T-helper 22 cell (primary cell): ENCODE results near the gene RXRA.

Experiments
- DNase-seq: peaks from one replicate; pipeline ENCODE4 v3.0.0-alpha.2; 2020; ENCODE audit warnings: low read depth

Gene RXRA

DNA sequence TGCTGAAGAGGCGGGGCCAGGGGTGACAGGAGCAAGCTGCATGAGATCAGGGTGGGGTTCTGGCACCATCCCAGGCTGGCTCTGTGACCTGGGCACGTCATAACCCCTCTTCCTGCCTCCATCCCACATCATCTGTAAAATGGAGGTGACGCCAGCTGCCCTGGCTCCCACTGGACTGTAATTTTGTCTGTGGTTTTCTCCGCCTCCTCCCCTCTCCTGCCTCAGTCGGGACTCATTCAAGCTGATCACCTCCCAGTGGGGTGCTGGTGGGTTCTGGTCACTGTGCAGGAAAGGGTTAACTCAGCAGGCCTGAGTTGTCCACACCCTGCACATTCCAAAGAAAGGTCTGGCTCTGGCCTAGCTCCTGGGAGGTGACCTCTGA is 128.2 kb downstream of the RXRA start:
- no peak for DNase-seq

DNA sequence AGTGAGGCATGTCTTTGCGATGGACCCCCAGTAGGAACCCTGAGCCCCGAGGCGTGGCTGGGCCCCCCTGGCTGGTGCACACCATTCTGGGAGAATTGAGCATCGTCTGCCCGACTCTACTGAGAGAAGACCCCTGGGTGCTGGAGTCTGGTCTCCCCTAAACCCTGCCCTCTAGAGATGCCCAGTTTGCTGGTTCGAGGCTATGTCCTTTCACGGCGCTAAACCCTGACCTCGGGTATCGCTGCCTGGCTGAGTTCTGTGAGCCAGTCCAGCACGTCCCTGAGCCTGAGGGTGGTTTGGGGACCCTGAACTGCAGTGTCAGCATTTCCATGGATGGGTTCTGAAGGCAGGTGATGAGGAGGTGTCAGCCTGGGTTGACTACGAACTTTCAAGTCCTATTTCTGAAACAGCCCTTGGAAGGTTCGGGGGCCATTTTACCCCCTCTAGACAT is 128.8 kb downstream of the RXRA start:
- DNase-seq = no peak

DNA sequence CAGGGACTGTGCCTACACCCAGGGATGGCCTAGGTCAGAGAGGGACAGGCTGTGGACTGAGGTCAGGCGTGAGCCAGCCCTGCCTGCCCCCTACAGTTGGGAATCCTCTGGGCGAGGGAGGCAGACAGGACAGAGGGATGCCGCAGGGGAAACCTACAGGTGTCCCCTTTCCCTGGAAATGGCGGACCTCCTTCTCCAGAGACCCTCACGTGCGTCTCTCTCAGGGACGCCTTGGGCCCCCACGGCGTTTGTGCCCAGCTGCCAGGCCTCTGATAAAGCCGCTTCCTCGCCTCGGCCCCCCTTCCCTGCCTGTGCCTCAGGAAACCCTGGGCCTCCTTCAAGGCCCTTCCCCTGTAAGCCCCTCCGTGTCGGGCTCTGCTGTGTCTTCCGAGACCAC is 129.3 kb downstream of the RXRA start:
- no peak for DNase-seq

DNA sequence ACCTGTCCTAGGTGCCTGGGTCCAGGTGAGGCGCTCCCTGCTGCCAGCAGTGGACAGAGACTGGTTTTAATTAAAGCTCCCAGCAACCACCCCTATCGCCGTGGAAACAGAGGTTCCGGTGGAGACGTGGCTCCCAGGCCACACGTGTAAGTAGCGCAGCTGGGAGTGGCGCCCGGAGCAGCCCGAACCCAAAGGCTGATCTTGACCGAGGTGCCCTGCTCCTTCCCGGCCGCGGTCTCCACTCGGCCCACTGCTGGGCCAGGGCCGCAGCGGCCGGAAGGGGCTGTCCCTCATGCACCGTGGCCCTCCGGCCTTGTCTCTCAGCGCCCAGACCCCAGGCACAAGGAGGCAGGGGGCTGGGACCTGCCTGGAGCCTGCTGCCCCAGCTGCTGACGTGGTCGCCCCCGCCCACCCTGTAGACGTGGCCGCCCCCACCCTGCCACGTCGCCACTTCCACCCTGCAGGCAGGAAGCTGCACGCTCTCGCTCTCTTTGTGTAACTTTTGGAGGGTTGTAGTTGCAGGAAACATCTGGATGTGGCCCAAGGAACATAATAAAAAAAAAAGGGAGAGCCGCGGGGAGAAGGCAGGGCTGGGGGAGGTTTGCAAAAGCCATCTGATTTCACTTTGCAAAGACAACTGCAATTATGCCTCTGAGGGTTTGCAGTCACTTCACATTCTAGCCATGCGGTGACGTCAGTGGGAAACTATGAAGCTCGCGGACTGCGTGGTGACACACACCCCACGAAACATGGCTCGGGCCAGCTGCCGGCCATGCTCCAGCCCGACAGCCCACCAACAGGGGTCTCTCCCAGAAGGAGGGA is 129.9 kb downstream of the RXRA start:
- DNase-seq = peak; percentile 59

DNA sequence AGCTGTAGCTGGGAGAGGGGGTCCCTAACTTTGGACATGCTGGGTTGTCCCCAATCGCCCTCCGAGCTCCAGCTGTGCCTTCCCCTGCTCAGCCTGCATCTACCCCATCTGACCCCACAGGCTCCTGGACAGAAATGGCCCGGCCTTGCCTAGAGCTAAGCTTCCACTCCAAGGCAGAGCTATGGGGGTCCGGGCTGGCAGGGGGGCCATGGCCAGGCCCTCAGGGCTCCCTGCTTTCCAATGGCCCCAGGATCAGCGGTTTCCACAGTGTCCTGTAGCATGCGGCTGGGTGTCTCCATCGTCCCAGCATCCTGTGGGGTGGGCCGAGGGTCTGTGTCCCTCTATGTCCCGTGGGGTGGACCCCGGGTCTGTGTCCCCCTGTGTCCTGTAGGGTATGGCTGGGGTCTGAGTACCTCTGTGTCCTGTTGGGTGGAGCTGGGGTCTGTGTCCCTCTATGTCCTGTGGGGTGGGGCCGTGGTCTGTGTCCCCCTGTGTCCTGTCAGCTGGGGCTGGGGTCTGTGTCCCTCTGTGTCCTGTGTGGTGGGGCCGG is 130.6 kb downstream of the RXRA start:
- no peak for DNase-seq

DNA sequence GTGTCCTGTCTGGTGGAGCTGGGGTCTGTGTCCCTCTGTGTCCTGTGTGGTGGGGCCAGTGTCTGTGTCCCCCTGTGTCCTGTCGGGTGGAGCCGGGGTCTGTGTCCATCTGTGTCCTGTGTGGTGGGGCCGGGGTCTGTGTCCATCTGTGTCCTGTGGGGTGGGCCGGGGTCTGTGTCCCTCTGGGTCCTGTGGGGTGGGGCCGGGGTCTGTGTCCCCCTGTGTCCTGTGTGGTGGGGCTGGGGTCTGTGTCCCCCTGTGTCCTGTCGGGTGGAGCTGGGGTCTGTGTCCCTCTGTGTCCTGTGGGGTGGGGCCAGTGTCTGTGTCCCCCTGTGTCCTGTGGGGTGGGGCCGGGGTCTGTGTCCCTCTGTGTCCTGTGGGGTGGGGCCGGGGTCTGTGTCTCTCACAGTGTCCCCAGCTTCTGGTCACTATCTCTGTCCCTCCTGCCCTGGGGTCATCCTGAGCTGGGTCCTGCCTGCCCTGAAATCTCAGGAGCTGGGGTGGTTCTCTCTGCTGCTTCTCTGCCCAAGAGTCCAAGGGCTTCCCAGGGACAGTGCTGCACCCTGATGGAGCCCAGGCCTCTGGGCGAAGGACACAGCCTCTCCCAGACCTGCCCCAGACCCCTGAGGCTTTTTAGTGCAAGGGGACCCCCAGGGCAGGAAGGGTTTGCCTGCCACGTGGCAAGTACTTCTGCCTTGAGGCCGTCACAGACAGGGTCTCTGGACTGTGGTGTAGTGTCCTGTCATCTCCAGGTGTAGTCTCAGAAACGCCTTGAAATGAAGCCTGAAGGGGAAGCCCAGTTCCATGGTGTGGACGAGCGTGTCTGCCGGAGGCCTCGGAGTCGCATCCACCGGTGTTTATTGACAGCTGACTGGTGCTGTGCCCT is 131.3 kb downstream of the RXRA start:
- no peak for DNase-seq

DNA sequence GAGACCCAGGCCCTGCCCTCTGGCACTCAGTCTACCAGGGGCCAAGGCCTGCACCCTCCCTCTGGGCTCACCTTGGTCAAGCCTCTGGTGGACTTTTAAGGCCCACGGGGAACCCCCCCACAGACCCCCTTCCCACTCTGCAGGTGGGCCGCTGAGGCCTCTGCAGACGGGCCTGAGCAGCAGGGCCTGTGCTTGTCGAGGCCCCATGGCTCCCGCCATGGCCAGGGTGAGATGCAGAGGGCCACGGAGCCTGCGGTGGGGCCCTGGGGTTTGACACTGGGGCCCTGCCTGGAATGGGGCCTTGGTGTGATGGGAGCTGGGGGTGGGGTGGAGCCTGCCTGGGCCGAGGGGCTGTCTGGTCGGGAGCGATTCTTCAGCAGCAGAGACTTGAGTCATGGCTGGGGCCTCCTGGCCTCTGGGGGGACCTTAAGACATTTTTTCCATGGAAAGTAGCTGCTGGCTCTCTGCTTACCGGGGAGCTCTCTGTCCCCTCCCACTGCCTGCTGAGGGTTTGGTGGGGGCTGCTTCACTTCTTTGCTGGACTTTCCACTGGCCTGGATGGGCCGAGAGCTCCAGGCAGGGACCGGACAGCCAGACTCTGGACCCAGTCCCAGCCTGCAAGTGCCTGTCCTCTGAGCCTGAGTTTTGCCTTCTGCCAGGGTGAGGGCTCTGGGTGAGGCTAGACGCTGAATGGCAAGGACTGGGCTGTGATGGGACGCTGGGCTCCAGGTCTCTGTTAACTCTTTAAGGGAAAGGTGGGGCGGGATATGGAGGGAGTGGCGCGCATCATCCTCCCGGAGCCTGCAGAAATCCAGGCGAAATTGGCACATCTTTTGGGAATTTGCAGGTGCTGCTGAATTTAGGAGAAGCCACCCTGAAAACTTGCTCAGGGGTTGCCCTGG is 132.2 kb downstream of the RXRA start:
- no peak for DNase-seq

DNA sequence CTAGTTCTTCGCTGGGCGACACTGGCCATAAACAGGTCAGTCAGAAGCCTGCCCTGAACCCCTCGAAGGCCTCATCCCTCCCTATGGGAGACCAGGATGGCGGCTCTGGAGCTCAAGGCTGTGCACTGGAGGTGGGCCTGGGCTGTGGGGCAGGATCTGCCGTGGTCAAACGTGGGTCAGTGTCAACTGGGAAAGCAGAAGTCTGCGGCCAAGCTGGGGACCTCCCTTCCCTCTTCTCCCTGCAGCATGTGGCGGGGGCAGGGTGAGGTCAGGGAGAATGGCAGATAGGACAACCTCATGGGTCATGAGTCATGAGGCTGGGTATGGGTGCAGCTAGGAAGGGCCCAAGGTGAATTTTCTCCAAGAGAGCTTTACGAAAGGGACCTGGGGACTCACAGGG is 132.9 kb downstream of the RXRA start:
- DNase-seq = no peak

DNA sequence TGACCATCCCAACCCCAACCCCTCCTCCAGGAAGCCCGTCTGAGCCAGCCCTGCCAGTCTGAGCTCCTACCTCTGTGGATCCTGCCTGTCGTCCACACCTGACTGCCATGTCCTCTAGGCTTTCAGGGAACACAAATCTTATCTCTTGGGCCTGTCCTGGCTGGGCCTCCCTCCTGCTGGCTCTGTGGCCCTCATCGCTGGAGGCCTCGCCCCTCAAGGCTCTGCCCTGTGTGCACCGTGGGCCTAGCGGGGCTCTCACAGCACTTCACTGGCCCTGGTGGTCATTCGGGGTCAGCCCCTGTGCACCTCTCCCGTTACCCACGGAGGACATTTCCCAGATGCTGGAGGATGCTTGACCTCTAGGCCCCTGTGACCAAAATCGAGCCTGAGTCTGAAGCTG is 133.3 kb downstream of the RXRA start:
- DNase-seq = no peak

DNA sequence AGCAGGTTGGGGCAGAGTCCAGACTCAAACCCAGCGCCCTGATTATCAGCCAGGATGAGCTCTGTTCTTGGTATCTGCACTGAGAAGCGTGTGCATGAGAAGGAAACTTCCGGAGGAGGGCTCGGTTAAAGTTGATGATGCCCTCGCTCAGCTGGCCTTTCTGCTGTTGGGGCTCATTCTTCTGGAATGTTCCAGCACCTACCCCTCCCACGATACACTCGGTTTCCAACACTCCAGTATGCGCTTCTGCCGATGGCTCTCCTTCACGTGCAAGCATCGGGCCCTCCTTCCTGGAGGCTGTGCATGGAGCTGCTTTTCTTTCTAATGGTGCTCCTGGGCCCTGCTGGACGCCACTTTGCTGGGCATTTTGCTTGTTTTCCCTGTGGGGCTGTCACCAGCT is 134.0 kb downstream of the RXRA start:
- no peak for DNase-seq

DNA sequence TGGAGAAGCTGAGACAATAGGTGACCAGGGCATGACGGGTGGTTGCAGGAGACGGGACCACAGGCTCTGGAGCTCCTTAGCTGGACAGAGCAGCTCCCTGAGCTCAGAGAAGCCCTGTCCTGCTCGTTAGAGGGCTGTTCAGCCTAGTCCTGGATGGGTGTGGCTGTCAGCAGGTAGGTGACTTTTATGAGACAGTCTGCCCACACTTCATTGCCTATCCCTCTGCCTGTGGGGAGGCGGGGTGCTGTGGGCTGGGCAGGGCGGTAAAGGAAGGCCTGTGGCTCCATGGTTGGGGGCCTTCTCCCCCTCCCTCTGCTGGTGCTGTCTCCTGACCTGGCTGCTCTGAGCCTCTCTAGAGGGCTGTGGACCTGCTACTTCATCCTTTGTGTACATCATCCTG is 134.6 kb downstream of the RXRA start:
- DNase-seq = no peak

DNA sequence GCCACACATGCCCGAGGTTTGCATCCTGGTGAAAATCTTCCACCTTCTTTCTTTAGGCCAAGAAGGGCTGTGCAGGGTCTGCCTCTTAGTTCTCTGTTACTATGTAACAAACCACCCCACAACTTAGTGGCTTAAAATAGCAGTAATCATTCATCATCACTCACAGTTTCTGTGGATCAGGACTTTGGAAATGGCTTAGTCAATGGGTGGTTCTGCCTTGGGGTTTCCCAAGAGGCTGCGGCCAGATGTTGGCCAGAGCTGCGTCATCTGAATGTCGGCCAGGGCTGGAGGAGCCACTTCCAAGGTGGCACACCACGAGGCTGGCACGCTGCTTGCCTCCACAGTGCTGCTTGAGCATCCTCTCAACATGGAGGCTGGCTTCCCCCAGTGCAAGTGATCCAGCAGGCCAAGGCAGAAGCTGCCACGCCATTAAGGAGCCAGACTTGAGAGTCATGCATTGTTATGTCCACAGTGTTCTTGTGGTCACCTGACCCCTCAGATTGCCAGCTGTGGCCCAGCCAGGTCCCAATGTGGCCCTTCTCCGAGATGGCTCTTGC is 135.2 kb downstream of the RXRA start:
- no peak for DNase-seq

DNA sequence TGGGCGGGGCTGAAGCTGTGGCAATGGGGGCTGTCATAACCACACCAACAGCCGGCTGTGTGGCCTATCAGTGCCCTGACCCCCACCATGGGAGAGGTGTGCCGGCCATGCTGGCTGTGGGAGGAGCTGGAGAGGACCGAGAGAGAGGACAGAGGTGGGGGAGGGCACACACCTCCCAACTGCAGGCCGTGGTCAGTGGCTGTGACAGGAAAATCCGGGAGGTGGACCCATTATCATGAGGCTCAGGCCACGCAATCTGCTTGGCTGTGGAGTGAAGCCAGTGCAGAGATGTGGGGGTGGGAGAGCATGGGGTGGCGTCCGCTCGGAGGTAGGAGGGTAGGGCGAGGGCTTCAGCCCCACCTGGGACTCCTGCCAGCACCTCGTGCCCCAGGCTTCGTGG is 136.1 kb downstream of the RXRA start:
- DNase-seq = no peak

DNA sequence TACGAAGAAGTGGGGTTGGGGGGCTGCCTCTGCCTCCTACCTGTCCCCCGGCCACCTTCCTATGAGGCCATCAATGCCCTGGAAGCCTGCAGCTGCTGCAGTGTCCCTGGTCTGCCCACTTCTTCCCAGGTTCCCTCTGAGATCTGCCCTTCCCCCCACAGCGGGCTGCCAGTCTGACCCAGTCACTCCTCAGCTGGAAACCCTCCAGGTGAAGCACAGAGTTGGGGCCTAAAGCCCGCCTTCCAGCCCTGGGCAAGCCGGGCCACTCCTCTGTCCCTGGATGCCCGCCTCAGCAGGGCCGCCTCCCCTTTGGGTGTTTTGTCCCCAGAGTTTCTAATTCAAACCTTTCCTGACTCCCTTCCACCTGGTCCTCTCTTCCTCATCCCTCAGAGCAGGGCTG is 137.0 kb downstream of the RXRA start:
- no peak for DNase-seq

DNA sequence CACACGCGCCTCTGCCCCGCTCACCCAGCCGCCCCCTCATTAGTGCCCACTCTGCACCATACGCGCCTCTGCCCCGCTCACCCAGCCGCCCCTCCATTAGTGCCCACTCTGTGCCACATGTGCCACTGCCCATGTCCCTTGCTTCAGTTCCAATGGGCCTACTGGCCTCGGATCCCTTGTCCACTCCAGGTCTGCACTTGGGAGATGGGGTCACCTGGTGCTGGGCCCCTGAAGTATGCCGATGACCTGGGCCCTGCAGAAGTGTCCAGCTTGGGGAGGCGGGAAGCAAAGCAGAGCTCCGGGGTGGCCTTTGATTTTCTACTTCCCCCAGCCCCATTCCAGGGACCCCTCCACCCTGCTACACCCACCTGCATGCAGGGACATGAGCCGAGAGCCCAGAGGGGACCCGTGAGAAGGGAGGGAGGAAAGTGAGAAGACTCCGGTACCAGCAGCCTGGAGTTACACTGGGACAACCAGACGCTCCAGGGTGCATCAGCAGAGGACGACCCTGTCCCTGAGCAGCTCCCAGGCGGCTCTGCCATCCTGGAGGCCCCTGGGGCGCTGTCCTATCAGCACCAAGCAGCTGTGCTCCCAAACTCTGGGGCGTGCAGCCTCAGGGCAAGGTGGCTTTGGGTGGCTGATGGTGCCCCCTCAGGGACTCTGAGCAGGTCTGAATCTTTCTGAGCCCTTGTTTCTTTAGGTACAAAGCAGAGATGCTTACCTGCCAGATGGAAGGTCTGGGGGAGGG is 140.8 kb downstream of the RXRA start:
- DNase-seq = no peak

DNA sequence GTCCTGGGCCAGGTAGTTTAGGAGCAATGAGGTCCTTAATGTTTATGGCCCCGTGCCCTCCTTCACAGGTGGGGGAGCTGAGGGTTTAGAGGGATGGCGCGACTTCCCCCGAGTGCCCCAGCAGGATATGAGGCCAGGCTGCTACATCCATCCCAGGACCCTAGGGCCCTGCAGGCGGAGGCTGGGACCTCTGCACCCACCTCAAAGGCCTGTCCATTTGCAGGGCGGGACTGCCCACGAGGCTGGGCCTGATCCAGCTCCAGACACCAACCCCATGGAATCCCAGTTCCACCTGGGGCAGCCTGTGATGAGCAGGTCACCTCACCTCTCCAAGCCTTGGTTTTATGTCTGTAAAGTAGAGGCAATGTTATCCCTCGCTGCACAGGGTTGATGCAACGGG is 142.1 kb downstream of the RXRA start:
- DNase-seq = no peak

DNA sequence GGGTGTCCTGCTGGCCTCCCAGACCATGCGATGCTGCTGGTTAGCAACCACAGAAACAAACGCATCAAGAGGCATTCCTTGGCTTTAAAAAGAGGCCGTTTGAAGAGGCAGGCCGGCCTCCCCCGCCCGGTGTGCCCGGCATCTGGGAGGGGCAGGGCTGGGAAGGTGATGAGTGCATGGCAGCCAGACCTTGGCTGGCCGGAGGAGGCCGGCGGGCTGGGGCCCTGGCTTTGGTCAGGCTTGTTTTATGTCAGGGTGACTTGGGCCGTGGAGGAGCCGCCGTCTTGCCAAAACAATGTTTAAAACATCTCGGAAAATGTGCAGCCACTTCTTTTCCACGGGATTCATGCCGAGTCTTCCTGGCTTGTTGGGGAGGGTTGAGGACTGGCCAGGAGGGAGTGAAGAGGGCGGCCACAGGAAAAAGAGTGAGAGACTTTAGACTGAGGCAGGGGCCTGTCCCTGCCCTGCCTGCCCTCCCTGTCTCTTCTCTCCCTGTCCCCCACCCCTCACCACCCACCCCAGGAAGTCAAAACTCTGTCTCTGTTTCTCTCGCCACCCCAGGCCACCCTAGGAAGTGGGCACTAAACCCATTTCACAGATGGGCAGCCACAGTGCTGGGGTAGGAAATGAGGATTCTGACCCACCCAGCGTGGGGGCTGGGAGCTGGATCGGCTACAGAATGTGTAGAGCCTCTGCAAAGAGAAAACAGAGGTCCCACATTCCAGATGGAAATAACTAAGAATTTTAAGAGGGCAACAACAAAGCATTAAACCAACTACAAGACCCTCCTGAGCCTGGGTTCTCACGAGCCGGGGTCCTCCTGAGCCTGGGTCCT is 143.0 kb downstream of the RXRA start:
- no peak for DNase-seq

DNA sequence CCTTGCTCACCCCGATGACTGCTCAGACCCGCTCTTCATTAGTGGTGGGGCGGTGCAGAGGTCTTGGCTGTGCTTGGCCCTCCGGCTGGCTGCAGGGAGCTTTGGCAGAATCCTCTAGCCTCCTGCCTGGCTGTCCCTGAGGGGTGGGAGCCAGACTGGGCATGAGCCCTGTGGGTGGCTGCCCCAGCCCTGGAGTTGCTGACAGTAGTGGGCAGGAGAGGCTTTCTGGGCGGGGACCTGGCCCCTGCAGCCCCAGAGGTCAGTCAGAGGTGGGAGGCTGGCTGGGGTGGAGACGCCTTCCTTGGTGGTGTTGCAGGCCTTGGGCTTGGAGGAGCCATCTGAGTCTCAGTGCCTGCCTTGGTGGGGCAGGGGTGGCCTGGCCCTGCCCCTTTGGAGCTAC is 146.0 kb downstream of the RXRA start:
- DNase-seq = no peak

DNA sequence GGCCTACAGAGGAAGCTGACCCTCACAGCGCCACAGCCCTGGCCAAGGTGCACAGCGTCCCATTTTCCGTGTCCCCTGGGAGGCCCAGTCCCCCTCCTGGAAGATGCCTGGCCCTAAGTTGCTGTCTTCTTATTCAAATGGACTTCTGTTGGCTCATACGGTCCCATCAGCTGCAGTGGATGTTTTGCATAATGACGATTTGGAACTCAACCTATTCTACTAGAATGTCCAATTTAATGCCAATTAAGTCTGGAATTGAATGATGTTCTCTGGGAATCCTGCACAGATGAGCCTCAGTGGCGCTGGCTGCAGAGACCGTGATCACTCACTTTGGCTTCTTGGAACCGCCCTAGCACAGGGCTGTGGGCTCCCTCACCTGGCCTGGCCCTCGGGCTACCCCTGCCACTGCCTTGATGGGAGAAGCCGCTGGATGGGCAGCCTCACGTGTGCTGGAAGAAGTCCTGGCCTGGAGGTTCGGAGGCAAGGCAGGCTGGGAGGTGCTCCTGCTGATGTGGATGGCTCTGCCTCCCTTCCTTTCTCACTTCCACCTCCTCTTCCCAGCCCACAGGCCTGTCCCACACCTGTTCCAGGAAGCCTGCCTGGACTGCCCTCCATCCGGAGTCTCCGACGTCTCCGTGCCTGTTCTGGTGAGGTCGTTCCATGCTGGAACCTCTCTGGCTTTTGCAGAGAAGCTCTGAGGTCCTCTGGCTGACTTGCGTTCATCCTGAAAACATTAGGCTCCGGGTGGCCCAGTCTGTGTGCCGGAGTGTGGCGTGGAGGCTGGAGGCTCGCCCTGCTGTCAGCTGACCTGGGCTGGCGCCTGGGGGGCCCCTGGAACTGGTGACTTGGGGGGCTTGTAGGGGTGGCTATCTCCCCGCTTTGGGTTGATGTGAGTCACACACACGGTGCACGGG is 147.1 kb downstream of the RXRA start:
- no peak for DNase-seq
